Smooth muscle cell (in vitro differentiated cells): ENCODE results near the gene SETD1A. TPM values are rescaled to one million over a fixed set of nuclear protein-coding genes. Genes with fewer than 3 reads are reported as not detected.
"Not testable (repeated sequence)": the region's sequence is repeated elsewhere in the genome, so short reads cannot be mapped to it uniquely, and the experiment has no call there.

Experiments used
- DNase-seq: peaks from one replicate; lab custom pipeline; 2025; ENCODE audit not compliant: unreplicated experiment; lab: John Stamatoyannopoulos, UW
- H2AFZ ChIP-seq: fragments of 200-600 bp; sonication (generic); 2 replicates; pipeline ENCODE4 v1.6.0; 2016; ENCODE audit warnings: antibody characterized with exemption, low read depth, mild to moderate bottlenecking
- H3F3A ChIP-seq: fragments of 200-600 bp; sonication (generic); 2 replicates; pipeline ENCODE4 v1.6.0; 2017; ENCODE audit warnings: antibody characterized with exemption, low read depth
- H3K27ac ChIP-seq: fragments of 200-600 bp; sonication (generic); 2 replicates; pipeline ENCODE4 v1.5.1; 2016; ENCODE audit warnings: low read depth, mild to moderate bottlenecking
- H3K27me3 ChIP-seq: fragments of 200-600 bp; sonication (generic); 2 replicates; pipeline ENCODE4 v1.6.1; 2016; ENCODE audit warnings: low read depth, mild to moderate bottlenecking
- H3K36me3 ChIP-seq: fragments of 200-600 bp; sonication (generic); 2 replicates; pipeline ENCODE4 v1.5.1; 2016; ENCODE audit warnings: low read depth
- H3K4me1 ChIP-seq: fragments of 200-600 bp; sonication (generic); 2 replicates; pipeline ENCODE4 v1.5.1; 2016; ENCODE audit warnings: low read depth
- H3K4me2 ChIP-seq: fragments of 200-600 bp; sonication (generic); 2 replicates; pipeline ENCODE4 v1.6.0; 2016; ENCODE audit warnings: mild to moderate bottlenecking
- H3K4me3 ChIP-seq: fragments of 200-600 bp; sonication (generic); 2 replicates; pipeline ENCODE4 v1.5.1; 2016; ENCODE audit warnings: mild to moderate bottlenecking
- H3K79me2 ChIP-seq: fragments of 200-600 bp; sonication (generic); 2 replicates; pipeline ENCODE4 v1.6.0; 2016; ENCODE audit warnings: low read depth, mild to moderate bottlenecking
- H3K9ac ChIP-seq: fragments of 200-600 bp; sonication (generic); 2 replicates; pipeline ENCODE4 v1.6.0; 2016; ENCODE audit warnings: low read depth
- H3K9me3 ChIP-seq: fragments of 200-600 bp; sonication (generic); replicated peaks from 2 replicates; pipeline ENCODE4 v1.5.1; 2016; ENCODE audit warnings: low read depth
- H4K20me1 ChIP-seq: fragments of 200-600 bp; sonication (generic); 2 replicates; pipeline ENCODE4 v1.6.0; 2016; ENCODE audit warnings: low read depth
- CTCF ChIP-seq: fragments of 200-600 bp; sonication (generic); IDR thresholded peaks from 2 replicates; pipeline ENCODE4 v1.5.1; 2017; ENCODE audit warnings: borderline replicate concordance, mild to moderate bottlenecking, antibody characterized with exemption; ENCODE audit not compliant: insufficient read depth, poor library complexity, severe bottlenecking
- WGBS: methylation state at CpG from one replicate; pipeline ENCODE4 v1.1.7; 2016; ENCODE audit warnings: low lambda C conversion rate; 5-methylcytosine and 5-hydroxymethylcytosine counted together
- polyA plus RNA-seq: library from polyadenylated mRNA; unstranded; fragments of >200 nt; fragmentation: Nextera tagmentation; extraction: Ambion mirVana; gene quantifications from 2 replicates; pipeline ENCODE4 v1.2.1, GENCODE V29; 2016
- total RNA-seq: library from RNA; depleted of rRNA; stranded (reverse); fragments of >200 nt; gene quantifications from 2 replicates; pipeline ENCODE4 v1.2.3, GENCODE V29; 2014

Gene SETD1A
- total and polyA plus RNA-seq, 2 experiments from 2014 or later, result 1.2 to 2.9 TPM

DNA sequence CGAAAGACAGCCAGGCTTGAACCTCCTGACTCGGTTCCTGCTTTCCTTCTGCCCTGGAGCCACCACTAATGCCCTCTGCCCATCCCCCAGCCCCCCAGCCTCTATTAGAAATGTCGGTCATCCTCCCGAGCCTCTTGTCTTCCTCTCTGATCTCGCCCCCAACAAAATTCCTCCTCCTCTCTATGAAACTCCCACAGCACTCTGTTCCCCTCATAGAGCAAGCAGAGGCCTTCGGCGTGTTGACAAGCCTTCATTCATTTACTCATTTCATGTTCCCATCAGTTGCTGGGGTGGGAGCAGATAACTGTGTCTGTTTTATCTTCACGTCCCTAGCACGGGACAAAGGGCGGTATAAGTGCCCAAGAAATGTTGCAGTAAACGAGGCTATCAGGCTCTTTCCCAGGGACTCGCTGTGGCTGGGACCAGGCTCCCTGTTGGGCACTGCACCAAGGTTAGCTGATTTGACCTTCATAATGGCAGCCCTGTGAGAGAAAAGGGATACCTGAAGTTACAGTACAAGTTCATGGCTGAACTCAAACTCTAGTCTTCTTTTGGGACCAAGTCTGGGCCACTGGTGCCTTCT, 26.4 kb upstream of the SETD1A start:
- H3K27me3 ChIP-seq, result no peaks in the 10 kb centered on the region
- WGBS, result 78% methylated on average over 12 of the region's 12 CpGs
- no peak for DNase-seq
- no peak for TF ChIP-seq CTCF
- H4K20me1 ChIP-seq, result peaks cover under 1% of the 10 kb centered on the region
- H3K36me3 ChIP-seq, result no peaks in the 10 kb centered on the region
- no peak overlapping the region for H2AFZ ChIP-seq
- H3K79me2 ChIP-seq, result no peaks in the 10 kb centered on the region
- H3K27ac ChIP-seq, result no peak overlapping the region
- no peaks in the 10 kb centered on the region for H3K9me3 ChIP-seq
- no peak overlapping the region for H3K4me3 ChIP-seq
- no peak overlapping the region for H3K4me2 ChIP-seq
- no peaks in the 10 kb centered on the region for H3K4me1 ChIP-seq
- no peaks in the 10 kb centered on the region for H3F3A ChIP-seq
- H3K9ac ChIP-seq, result no peak overlapping the region

GRCh38 chr16:30934827-30935557, 22.6 kb upstream of the SETD1A start:
- 74% methylated on average over 12 of the region's 12 CpGs for WGBS
- Histone ChIP-seq H3K9me3 (no peaks in the 10 kb centered on the region), H2AFZ (no peak overlapping the region), H3K36me3 (no peaks in the 10 kb centered on the region), H3K79me2 (no peaks in the 10 kb centered on the region), H4K20me1 (no peaks in the 10 kb centered on the region), H3K4me3 (no peak overlapping the region), H3K27ac (no peak overlapping the region), H3K4me2 (no peak overlapping the region), H3K27me3 (no peaks in the 10 kb centered on the region), H3F3A (peaks cover 9% of the 10 kb centered on the region), H3K4me1 (no peaks in the 10 kb centered on the region), H3K9ac (no peak overlapping the region)
- DNase-seq, result no peak
- TF ChIP-seq CTCF, result peak; percentile 52

- Histone ChIP-seq H3K27ac (peak overlapping the region; percentile 77), H3K27me3 (no peaks in the 10 kb centered on the region), H3K9ac (no peak overlapping the region), H3K4me2 (no peak overlapping the region), H3K4me3 (no peak overlapping the region), H3F3A (peaks cover 9% of the 10 kb centered on the region), H3K4me1 (no peaks in the 10 kb centered on the region), H4K20me1 (no peaks in the 10 kb centered on the region), H2AFZ (no peak overlapping the region), H3K36me3 (no peaks in the 10 kb centered on the region), H3K79me2 (no peaks in the 10 kb centered on the region), H3K9me3 (no peaks in the 10 kb centered on the region)
- no peak for TF ChIP-seq CTCF
- WGBS, result 78% methylated on average over 5 of the region's 5 CpGs
- no peak for DNase-seq
These were observed 19.9 kb upstream of the SETD1A start for GRCh38 chr16:30937692-30938091.

DNA sequence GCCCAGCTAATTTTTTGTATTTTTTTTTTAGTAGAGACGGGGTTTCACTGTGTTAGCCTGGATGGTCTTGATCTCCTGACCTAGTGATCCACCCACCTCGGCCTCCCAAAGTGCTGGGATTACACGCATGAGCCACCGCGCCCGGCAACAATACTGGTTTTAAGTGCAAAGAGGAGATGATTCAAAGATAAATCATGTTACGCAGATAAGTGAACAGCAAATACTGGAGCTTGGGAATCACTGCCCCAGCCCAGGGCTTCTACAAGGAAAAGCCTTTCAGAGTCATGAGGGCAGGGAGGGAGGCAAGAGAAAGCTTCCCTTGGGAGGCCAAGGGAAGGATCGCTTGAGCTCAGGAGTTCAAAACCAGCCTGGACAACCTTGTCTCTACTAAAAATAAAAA, 18.0 kb upstream of the SETD1A start:
- not testable (repeated sequence) for H3K4me3 ChIP-seq, H2AFZ ChIP-seq, H3K27me3 ChIP-seq, H3K4me2 ChIP-seq, H3K79me2 ChIP-seq, DNase-seq, H4K20me1 ChIP-seq, H3K36me3 ChIP-seq, H3K4me1 ChIP-seq, H3K9me3 ChIP-seq, H3F3A ChIP-seq, H3K9ac ChIP-seq
- WGBS, result 70% methylated on average over 8 of the region's 8 CpGs
- peak overlapping the region; percentile 77 for H3K27ac ChIP-seq
